Thoracic aorta endothelial cell (primary cell): ENCODE results near the gene NKPD1. TPM values are rescaled to one million over a fixed set of nuclear protein-coding genes. Genes with fewer than 3 reads are reported as not detected.

Experiments
- total RNA-seq: library from RNA; depleted of rRNA; stranded (reverse); fragments of >200 nt; gene quantifications from 2 replicates; pipeline ENCODE4 v1.2.3, GENCODE V29; 2012

NKPD1 gene, protein sequence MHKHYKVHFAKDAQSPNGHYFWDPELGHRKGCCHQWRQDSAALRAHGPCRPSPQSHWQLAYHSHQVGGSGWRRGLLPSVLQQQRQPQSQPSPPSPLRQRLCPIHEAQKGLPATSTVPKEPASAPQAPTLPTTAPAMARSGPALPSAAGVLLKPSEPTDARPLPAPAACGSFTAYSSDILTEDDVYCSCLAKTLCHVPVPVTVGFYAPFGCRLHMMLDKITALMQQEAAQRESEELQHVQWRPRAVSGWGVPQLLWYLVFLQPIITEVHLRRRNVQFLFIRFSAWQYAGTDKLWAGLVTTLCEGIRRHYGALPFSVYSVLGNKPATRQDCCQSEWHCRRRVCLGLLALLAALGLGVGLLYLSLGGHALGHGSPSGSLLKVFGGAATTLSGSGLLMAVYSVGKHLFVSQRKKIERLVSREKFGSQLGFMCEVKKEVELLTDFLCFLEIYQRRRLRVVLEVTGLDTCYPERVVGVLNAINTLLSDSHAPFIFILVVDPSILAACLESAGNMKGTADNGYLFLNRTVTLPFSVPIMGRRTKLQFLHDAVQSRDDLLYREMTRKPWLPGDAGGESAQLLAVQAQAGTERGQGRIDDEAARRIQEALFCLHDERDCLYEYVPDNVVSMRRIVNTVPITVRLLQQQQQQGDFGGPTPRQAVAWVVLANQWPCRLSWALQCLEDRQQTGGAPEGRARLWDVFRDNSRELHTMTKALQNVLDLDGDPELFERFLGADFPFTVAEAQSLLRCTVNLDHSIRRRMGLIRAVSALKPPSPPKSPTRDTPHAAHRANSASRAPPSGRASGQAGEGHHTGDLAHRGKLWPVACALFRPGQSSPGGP
- total RNA-seq = under 0.01 and 0.22 TPM in 2 replicates

GRCh38 chr19:45160870-45161737 lies at the start of gene NKPD1:
NKPD1 (minus strand) TSS chr19:45160982; CDS start chr19:45160150, 832 bp downstream.

GRCh38 chr19:45178262-45179071 lies 17.7 kb upstream of the NKPD1 start, which contains the start of gene BLOC1S3:
BLOC1S3 (plus strand) TSS chr19:45178784; CDS start chr19:45179297, 513 bp downstream.

DNA sequence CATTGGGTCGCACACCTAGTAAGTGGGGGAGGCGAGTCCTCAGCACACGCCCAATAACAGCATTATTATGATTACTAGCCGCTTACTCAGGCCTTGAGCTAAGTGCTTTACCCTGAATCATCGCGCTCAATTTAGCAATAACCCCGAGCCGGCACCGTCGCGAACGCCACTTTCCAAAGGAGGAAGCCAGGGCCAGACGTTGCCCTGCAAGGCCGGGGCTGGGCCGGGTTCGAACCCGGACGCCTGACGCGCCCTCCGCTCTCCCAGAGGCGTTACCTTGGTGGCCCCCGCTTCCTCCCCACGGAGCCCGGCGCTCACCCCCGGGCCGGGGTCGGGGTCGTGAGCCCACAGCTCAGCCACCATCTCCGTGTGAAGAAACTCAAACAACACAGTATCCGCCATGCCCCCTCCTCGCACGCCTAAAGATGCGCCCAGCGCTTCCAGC lies 17.1 kb upstream of the NKPD1 start, which contains the start of gene TRAPPC6A:
TSS of gene TRAPPC6A (minus strand) at position 421 of the 445 bp plus-strand sequence. CDS start at position 402, 19 bp downstream.

Other genes with a start within 250 kb of the NKPD1 start
- 0.66 and 1.2 TPM in 2 replicates for gene APOC1, start 246.4 kb downstream of the NKPD1 start, total RNA-seq
- not detected in 2 replicates for gene APOC4, start 218.7 kb downstream of the NKPD1 start, total RNA-seq
- gene APOC2, start 214.9 kb downstream of the NKPD1 start, total RNA-seq = not detected in 2 replicates
- gene CLPTM1, start 205.6 kb downstream of the NKPD1 start, total RNA-seq = 43.8 and 54.0 TPM in 2 replicates
- gene RELB, start 159.5 kb downstream of the NKPD1 start, total RNA-seq = 4.8 and 6.7 TPM in 2 replicates
- gene CLASRP, start 121.9 kb downstream of the NKPD1 start, total RNA-seq = 22.2 and 25.1 TPM in 2 replicates
- gene ZNF296, start 84.5 kb downstream of the NKPD1 start, total RNA-seq = 0.40 and 0.65 TPM in 2 replicates
- 22.5 and 27.1 TPM in 2 replicates for gene GEMIN7, start 81.7 kb downstream of the NKPD1 start, total RNA-seq
- 27.6 and 31.0 TPM in 2 replicates for gene PPP1R37, start 67.8 kb downstream of the NKPD1 start, total RNA-seq
- 2.4 and 5.2 TPM in 2 replicates for gene TRAPPC6A, start 17.3 kb upstream of the NKPD1 start, total RNA-seq
- 6.7 and 8.4 TPM in 2 replicates for gene BLOC1S3, start 17.8 kb upstream of the NKPD1 start, total RNA-seq
- 1.2 and 1.7 TPM in 2 replicates for gene EXOC3L2, start 84.4 kb upstream of the NKPD1 start, total RNA-seq
- 17.7 and 18.1 TPM in 2 replicates for gene MARK4, start 90.3 kb upstream of the NKPD1 start, total RNA-seq
- not detected in 2 replicates for gene CKM, start 161.9 kb upstream of the NKPD1 start, total RNA-seq
- not detected in 2 replicates for gene KLC3, start 179.8 kb upstream of the NKPD1 start, total RNA-seq
- gene ERCC2, start 209.6 kb upstream of the NKPD1 start, total RNA-seq = 38.0 and 39.5 TPM in 2 replicates
- gene PPP1R13L, start 244.1 kb upstream of the NKPD1 start, total RNA-seq = 14.9 and 15.5 TPM in 2 replicates
- gene POLR1G, start 245.7 kb upstream of the NKPD1 start, total RNA-seq = 22.0 and 24.5 TPM in 2 replicates